NCI-H2227 (cell line): Measurements from ENCODE around the gene CSAD.

Experiments
- DNase-seq: peaks from one replicate; lab custom pipeline; 2025; ENCODE audit not compliant: unreplicated experiment; lab: John Stamatoyannopoulos, UW

CSAD gene

GRCh38 chr12:53200107-53200457, 19.4 kb upstream of the CSAD start:
- DNase-seq, result no peak

- DNase-seq, result no peak
Observed at GRCh38 chr12:53199700-53200099, 19.0 kb upstream of the CSAD start.

GRCh38 chr12:53198486-53199110, 17.9 kb upstream of the CSAD start:
- no peak for DNase-seq

- DNase-seq, result no peak
Observed at GRCh38 chr12:53197011-53197640, 16.4 kb upstream of the CSAD start.

GRCh38 chr12:53196486-53196885, 15.8 kb upstream of the CSAD start:
- no peak for DNase-seq

- no peak for DNase-seq
Observed at GRCh38 chr12:53195516-53196420, 15.0 kb upstream of the CSAD start.

GRCh38 chr12:53194973-53195372, 14.2 kb upstream of the CSAD start:
- DNase-seq, result no peak

- no peak for DNase-seq
Observed at GRCh38 chr12:53193985-53194716, 13.4 kb upstream of the CSAD start.

- no peak for DNase-seq
Observed at GRCh38 chr12:53193040-53193439, 12.3 kb upstream of the CSAD start.

GRCh38 chr12:53192531-53193021, 11.9 kb upstream of the CSAD start:
- no peak for DNase-seq

- DNase-seq, result no peak
Observed at GRCh38 chr12:53191885-53192530, 11.3 kb upstream of the CSAD start.

- DNase-seq, result no peak
Observed at GRCh38 chr12:53191096-53191884, 10.6 kb upstream of the CSAD start.

- DNase-seq, result peak; percentile 54
Observed at GRCh38 chr12:53190108-53190729, 9.5 kb upstream of the CSAD start.

- DNase-seq, result no peak
Observed at GRCh38 chr12:53187145-53187899, 6.6 kb upstream of the CSAD start.

- no peak for DNase-seq
Observed at GRCh38 chr12:53186745-53187144, 6.0 kb upstream of the CSAD start.

GRCh38 chr12:53185582-53186153, 4.9 kb upstream of the CSAD start:
- no peak for DNase-seq

- DNase-seq, result no peak
Observed at GRCh38 chr12:53184828-53185227, 4.1 kb upstream of the CSAD start.

GRCh38 chr12:53182903-53183302, 2.2 kb upstream of the CSAD start:
- DNase-seq, result no peak
